SK-N-SH (cell line): Measurements from ENCODE around the gene HSPA6.

Experiments
- ELF1 ChIP-seq: IDR thresholded peaks from 2 replicates; pipeline ENCODE4 v1.4.0; 2012
- FOSL2 ChIP-seq: IDR thresholded peaks from 2 replicates; pipeline ENCODE4 v1.4.0; 2012; ENCODE audit warnings: low read depth, mild to moderate bottlenecking, moderate library complexity, borderline replicate concordance
- MXI1 ChIP-seq: IDR thresholded peaks from 2 replicates; pipeline ENCODE4 v1.6.1; 2012; ENCODE audit warnings: mild to moderate bottlenecking, low read depth, low read length, improper control_type of control experiment
- TAF1 ChIP-seq: IDR thresholded peaks from 2 replicates; pipeline ENCODE4 v1.6.1; 2012; ENCODE audit warnings: low read depth, mild to moderate bottlenecking, low read length, moderate library complexity, borderline replicate concordance
- TEAD4 ChIP-seq: IDR thresholded peaks from 2 replicates; pipeline ENCODE4 v1.4.0; 2012; ENCODE audit warnings: mild to moderate bottlenecking, borderline replicate concordance; ENCODE audit not compliant: insufficient read depth
- TF ChIP-seq, protein P1 (sequence below): fragments of 200-600 bp; sonication (generic); IDR thresholded peaks from 2 replicates; pipeline ENCODE4 v1.6.1; 2017; ENCODE audit warnings: antibody characterized with exemption, mild to moderate bottlenecking, moderate library complexity
- TF ChIP-seq, protein P2 (sequence below): IDR thresholded peaks from 2 replicates; pipeline ENCODE4 v1.4.0; 2012; ENCODE audit warnings: low read depth, borderline replicate concordance

GRCh38 chr1:161502641-161503393 is 21.5 kb upstream of the HSPA6 start:
- TF ChIP-seq MXI1 (no peak), TEAD4 (no peak), ELF1 (no peak), FOSL2 (no peak), TAF1 (no peak)
- TF ChIP-seq, protein P1, sequence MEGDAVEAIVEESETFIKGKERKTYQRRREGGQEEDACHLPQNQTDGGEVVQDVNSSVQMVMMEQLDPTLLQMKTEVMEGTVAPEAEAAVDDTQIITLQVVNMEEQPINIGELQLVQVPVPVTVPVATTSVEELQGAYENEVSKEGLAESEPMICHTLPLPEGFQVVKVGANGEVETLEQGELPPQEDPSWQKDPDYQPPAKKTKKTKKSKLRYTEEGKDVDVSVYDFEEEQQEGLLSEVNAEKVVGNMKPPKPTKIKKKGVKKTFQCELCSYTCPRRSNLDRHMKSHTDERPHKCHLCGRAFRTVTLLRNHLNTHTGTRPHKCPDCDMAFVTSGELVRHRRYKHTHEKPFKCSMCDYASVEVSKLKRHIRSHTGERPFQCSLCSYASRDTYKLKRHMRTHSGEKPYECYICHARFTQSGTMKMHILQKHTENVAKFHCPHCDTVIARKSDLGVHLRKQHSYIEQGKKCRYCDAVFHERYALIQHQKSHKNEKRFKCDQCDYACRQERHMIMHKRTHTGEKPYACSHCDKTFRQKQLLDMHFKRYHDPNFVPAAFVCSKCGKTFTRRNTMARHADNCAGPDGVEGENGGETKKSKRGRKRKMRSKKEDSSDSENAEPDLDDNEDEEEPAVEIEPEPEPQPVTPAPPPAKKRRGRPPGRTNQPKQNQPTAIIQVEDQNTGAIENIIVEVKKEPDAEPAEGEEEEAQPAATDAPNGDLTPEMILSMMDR, result no peak
- TF ChIP-seq, protein P2, sequence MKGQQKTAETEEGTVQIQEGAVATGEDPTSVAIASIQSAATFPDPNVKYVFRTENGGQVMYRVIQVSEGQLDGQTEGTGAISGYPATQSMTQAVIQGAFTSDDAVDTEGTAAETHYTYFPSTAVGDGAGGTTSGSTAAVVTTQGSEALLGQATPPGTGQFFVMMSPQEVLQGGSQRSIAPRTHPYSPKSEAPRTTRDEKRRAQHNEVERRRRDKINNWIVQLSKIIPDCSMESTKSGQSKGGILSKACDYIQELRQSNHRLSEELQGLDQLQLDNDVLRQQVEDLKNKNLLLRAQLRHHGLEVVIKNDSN, result no peak
